ENCODE measurements around the gene CLDN18.

Gene CLDN18

DNA sequence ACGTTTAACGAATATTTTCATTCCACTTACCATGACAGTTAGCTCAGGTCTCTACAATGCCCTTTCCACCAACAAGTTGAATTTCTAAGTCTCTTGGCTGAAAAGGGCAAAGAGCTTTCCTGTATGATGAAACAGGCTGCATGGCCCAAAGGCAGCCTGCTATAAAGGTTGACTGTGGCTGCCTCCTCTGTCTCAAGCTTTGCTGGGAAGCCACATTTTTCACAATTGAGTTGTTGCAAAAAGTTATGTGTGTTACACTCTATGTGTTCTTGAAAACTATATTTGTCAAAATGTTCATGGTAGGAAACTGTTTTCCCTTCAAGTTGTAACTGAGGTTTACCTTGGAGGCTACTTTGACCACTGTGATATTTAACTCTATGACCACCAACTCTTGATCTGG lies 56.0 kb downstream of the CLDN18 start:
- no peak for DNase-seq

GRCh38 chr3:138066383-138066782 lies 56.4 kb downstream of the CLDN18 start:
- DNase-seq, result peak; percentile 39 to 58

GRCh38 chr3:138066972-138067371 lies 57.0 kb downstream of the CLDN18 start:
- no peak for DNase-seq

DNA sequence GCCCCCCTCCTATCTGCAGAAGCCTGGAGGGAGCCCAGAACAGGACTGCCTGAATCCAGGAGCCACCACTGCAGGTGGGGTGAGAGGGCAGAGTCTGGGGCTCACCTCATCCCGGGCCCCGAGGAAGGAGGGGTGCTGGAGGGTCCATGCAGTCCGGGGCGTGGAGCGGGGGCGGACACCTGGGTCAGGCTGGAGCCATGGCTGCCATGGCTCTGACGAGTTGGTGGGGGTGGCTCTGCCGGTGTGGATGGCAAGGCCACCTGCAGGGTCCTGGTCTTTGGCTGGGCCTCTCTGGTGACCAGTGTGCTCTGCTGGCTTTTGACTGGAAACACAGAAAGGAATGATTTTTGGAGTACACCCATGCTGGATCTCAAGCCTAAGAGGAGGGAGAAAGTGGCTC lies 58.1 kb downstream of the CLDN18 start:
- DNase-seq, result no peak

GRCh38 chr3:138068579-138069174 lies 58.7 kb downstream of the CLDN18 start:
- DNase-seq, result peak; percentile 85 to 88

GRCh38 chr3:138070006-138070405 lies 60.0 kb downstream of the CLDN18 start:
- DNase-seq, result no peak

GRCh38 chr3:138072796-138073195 lies 62.8 kb downstream of the CLDN18 start:
- no peak for DNase-seq

DNA sequence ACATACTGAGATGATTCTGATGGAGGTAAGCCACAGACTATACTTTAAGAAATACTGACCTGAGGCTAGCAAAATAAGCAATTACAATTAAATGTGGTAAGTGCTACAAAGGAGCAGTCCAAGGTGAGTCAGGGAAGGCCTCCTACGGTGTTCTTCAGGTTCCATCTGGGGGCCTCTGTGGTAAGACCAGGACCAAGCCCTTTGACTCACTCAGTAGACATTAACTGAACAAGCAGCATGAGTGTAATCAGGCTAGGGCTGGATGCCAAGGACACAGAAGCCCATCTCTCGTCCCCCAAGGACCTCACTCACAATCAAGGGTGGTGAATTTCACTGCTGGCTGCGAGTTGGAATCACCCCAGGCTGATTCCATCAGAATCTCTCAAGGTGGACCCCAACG lies 68.1 kb downstream of the CLDN18 start:
- DNase-seq, result no peak

DNA sequence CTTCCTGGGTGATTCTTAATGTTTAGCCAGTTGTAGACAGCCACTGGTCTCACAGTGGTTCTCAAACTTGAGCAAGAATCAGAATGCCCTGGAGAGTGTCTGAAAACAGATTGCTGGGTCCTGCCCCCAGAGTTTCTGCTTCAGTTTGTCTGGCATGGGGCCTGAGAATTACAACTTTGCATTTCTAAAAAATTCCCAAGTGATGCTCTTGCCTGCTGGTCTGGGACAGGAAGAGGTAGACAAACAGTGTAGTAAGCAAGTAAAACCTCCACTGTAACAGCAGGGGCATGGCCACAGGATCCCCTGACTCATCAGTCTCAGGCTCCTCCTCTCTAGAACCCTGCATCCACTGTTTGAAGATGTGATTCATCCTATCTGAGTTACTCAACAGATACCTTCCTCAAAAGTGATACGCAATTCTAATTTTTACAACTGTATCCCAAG lies 69.0 kb downstream of the CLDN18 start:
- peak in 1 of 2 experiments; percentile 43 for DNase-seq

DNA sequence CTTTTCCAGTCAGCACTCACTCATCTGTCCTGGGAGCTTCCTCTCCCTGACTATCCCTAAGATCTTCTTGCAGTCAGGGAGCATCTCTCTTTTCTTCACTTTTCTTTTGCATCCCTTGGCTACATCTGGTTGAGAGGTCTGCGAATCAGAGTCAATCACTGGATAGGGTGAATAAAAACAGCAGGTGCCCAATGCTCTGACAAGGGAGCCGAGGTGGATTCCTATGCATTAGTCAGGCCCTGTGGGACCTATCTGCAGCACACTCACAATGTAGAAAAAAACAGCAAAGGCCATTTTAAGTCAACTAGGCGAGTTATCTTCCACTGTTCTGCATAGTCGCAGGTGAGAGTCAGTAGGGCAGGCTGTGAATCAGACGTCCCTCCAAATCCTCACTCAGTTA lies 69.9 kb downstream of the CLDN18 start:
- no peak for DNase-seq

DNA sequence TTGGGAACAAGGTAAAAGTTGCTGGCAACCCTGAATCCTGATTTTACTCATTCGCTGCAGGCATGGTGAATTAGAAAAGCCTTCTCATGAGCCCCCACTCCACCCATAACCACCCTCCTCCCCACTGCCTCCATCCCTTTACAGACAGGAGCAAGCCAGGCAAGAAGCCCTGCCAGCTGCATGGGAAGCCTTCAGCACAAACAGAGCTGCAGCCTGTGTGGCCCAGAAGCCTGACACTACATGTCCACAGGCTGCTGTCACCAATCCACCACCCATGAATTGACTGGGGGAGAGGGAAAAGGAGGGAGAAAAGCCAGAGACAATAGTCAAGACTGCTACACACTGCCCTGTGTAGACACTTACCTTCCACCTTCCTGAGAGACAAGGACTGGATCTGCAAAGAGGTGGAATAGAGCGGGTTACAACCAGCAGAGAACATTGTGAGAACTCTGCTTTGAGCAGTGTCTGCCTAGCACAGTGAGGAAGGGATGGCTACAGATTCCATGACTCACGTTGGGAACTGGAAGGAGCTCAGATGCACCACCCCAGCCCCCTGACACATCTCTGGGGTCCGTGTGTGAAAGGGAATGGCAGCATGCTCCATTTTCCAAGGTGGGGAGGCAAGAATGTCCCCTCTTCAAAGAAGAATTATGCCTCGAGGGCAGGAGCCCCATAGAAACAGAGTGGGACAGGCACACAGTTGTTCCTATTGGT lies 71.6 kb downstream of the CLDN18 start:
- DNase-seq, result no peak

GRCh38 chr3:138082085-138082991 lies 72.4 kb downstream of the CLDN18 start:
- peak in 1 of 2 experiments; percentile 35 for DNase-seq

DNA sequence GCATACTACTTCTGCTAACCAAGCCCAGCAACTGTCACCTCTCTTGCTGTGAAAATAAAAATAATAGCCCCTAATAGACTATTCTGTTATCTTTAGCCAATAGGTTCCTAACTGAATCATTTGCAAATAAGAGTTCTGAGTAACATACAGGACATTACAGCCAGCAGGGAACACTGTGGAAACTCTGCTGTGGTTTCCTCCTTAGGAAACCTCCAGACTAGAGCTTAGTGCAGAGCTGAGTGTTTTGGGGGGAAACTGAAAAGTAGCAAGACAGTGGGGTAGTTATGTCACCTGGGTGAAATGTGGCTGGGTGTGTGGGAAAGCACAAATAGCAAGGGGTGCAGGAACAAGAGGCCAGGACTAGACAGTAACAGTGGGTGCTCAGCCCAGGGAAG lies 73.0 kb downstream of the CLDN18 start:
- DNase-seq, result no peak
